ENCODE results near the gene KLK15. TPM values are rescaled to one million over a fixed set of nuclear protein-coding genes. Genes with fewer than 3 reads are reported as not detected.

The KLK15 gene
- polyA plus RNA-seq, 2 of the 4 experiments (the other 2 are of a cell fraction), result not detected

DNA sequence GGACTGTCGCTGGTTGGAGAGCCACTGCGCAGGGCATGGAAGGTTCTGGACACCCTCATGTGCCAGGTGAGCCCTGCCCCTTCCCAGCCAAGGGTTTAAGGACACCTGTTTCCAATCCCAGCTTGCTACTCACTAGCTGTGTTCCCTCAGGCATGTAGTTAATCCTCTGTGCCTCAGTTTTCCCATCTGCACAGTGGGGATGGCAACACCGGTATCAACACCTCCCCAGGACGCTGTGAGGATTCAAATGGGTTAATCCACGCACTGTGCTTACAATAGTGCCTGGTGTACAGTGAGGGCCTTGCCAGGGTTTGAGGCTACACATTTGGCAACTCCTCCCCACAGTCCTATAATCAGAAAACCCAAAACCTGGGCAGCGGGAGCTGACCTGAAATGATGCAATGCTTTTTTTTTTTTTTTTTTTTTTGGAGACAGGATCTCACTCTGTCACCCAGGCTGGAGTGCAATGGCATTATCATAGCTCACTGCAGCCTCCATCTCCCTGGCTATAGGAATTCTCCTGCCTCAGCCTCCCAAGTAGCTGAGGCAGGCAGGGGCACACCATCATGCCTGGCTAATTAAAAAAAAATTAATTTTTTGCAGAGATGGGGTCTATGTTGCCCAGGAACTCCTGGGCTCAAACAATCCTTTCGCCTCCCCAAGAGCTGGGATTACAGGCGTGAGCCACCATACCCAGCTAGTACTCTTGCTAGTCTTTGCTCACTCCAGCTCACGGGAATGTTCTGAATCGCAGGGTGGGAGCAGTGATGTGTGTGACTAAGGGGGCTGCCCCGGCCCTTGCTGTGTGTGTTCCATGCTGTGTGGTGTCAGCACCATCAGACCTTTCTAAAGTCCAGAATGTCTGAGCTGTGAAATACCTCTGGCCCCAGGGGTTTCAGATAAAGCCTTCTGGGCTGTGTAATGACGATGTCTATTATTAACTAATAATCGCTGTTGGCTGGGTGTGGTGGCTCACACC is 40.8 kb downstream of the KLK15 start:
- CTCF ChIA-PET, result interaction anchor here (0.6 to 11.9 kb wide), 12 partner anchors 9 to 304 kb away, joined by 3 to 121 read pairs (median 4); partner anchors contain the start of gene CLEC11A
- WGBS (ENCODE audit: missing lambda C conversion rate), result 87% methylated on average over 13 of the region's 13 CpGs

GRCh38 chr19:50791594-50792271 is 41.6 kb downstream of the KLK15 start:
- Histone ChIP-seq H3K4me1 (peaks cover 9% of the 10 kb centered on the region; the same call in 2 of the 3 replicates), H3K4me3 (no peak overlapping the region), H3K27ac (no peak overlapping the region), H3K4me2 (no peak overlapping the region), H3K9me3 (no peaks in the 10 kb centered on the region)
- 75% methylated on average over 44 of the region's 47 CpGs for WGBS (ENCODE audit: missing lambda C conversion rate)
- TF ChIP-seq PHF8 (IDR thresholded peaks at IDR 0.05; ENCODE audit: borderline replicate concordance, low read depth), result no peak
- TF ChIP-seq, protein P1, sequence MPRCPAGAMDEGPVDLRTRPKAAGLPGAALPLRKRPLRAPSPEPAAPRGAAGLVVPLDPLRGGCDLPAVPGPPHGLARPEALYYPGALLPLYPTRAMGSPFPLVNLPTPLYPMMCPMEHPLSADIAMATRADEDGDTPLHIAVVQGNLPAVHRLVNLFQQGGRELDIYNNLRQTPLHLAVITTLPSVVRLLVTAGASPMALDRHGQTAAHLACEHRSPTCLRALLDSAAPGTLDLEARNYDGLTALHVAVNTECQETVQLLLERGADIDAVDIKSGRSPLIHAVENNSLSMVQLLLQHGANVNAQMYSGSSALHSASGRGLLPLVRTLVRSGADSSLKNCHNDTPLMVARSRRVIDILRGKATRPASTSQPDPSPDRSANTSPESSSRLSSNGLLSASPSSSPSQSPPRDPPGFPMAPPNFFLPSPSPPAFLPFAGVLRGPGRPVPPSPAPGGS (IDR thresholded peaks at IDR 0.05), result no peak
- no peak for TF ChIP-seq RNF2 (IDR thresholded peaks at IDR 0.05; ENCODE audit: borderline replicate concordance, low read depth)
- no peak for TF ChIP-seq CBX8 (IDR thresholded peaks at IDR 0.05)
- no peak for TF ChIP-seq TFCP2L1 (CRISPR knock-in tag; IDR thresholded peaks at IDR 0.05)
- TF ChIP-seq HEYL (CRISPR knock-in tag; IDR thresholded peaks at IDR 0.05), result no peak
- TF ChIP-seq, protein P2, sequence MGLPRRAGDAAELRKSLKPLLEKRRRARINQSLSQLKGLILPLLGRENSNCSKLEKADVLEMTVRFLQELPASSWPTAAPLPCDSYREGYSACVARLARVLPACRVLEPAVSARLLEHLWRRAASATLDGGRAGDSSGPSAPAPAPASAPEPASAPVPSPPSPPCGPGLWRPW (IDR thresholded peaks at IDR 0.05), result no peak
- TF ChIP-seq GATA3 (IDR thresholded peaks at IDR 0.05; ENCODE audit: borderline replicate concordance), result no peak
- TF ChIP-seq ATOH8 (CRISPR knock-in tag; IDR thresholded peaks at IDR 0.05; ENCODE audit: low read depth), result no peak
- TF ChIP-seq BHLHE40 (IDR thresholded peaks at IDR 0.05; ENCODE audit: low read depth, low read length), result no peak
- no peak for TF ChIP-seq SMC3 (IDR thresholded peaks at IDR 0.05)
- no peak for TF ChIP-seq CEBPB (IDR thresholded peaks at IDR 0.05)
- TF ChIP-seq, protein P3, sequence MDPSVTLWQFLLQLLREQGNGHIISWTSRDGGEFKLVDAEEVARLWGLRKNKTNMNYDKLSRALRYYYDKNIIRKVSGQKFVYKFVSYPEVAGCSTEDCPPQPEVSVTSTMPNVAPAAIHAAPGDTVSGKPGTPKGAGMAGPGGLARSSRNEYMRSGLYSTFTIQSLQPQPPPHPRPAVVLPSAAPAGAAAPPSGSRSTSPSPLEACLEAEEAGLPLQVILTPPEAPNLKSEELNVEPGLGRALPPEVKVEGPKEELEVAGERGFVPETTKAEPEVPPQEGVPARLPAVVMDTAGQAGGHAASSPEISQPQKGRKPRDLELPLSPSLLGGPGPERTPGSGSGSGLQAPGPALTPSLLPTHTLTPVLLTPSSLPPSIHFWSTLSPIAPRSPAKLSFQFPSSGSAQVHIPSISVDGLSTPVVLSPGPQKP (IDR thresholded peaks at IDR 0.05; ENCODE audit: low read depth, low read length), result no peak
- TF ChIP-seq HOXB5 (CRISPR knock-in tag; IDR thresholded peaks at IDR 0.05), result no peak
- TF ChIP-seq, protein P4, sequence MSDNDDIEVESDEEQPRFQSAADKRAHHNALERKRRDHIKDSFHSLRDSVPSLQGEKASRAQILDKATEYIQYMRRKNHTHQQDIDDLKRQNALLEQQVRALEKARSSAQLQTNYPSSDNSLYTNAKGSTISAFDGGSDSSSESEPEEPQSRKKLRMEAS (IDR thresholded peaks at IDR 0.05), result no peak
- no peak for TF ChIP-seq TP53 (CRISPR knock-in tag; IDR thresholded peaks at IDR 0.05)
- ATAC-seq (peak; percentile 0 to 1; a peak in 2 of 6 replicates), FAIRE-seq (no peak), DNase-seq (ENCODE audit: low read depth in 1 of 2, low spot score in 1 of 2) (no peak)
- POLR2A ChIA-PET, result interaction anchor here (0.6 to 0.8 kb wide), 2 partner anchors 10 to 248 kb away, joined by 3 to 4 read pairs; no protein-coding TSS in a partner anchor
- CTCF ChIA-PET, result interaction anchor here (1.0 to 11.9 kb wide), 10 partner anchors 8 to 305 kb away, joined by 3 to 121 read pairs (median 6); no protein-coding TSS in a partner anchor

More for the DNA sequence above, 40.8 kb downstream of the KLK15 start:
- Histone ChIP-seq H3K4me2 (no peak overlapping the region), H3K27ac (no peak overlapping the region), H3K4me3 (no peak overlapping the region), H3K4me1 (peaks cover 9% of the 10 kb centered on the region; the same call in 2 of the 3 replicates), H3K9me3 (no peaks in the 10 kb centered on the region)
- ATAC-seq, result peak in 1 of 2 experiments; percentile 0; a peak in 1 of 6 replicates
- FAIRE-seq, result no peak
- POLR2A ChIA-PET, result interaction anchor here (0.7 to 1.0 kb wide), 3 partner anchors 10 to 68 kb away, joined by 3 to 4 read pairs (median 4); no protein-coding TSS in a partner anchor
- TF ChIP-seq POLR2AphosphoS2 (conservative IDR thresholded peaks at IDR 0.05; ENCODE audit: low read length), result peak; percentile 73; the same call in 1 of the 2 replicates
- TF ChIP-seq TFCP2L1 (CRISPR knock-in tag; IDR thresholded peaks at IDR 0.05), result 0 out of 2 replicates have a peak, but pooled peaks have one; percentile 49
- no peak for TF ChIP-seq HDAC2 (IDR thresholded peaks at IDR 0.05)
- DNase-seq (ENCODE audit: low read depth in 1 of 2, low spot score in 1 of 2), result no peak

All from A549 (cell line).